ENCODE measurements around the gene PACS2. TPM values are rescaled to one million over a fixed set of nuclear protein-coding genes. Genes with fewer than 3 reads are reported as not detected.

Gene PACS2
- total and polyA plus RNA-seq, 2 of the 4 experiments (the other 2 are of a cell fraction) = 15.6 to 32.2 TPM

DNA sequence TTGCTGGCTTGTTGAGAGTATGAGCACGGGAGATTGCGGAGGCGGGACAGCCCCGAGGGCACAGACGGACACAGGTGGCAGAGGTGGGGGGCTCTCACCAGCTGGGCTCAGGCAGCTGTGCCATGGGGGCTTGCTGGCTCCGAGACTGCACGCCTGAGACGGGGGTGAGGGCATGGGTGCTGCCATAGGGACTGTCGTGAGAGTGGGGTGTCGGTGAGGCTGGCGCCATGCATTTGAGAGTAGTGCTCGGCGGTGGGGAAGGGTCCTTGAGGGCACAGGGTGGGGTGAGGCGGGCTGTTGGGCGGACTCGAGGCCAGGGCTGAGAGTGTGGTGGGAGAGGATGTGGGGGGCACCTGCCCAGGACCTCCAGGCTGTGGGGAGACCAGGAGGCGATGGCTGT lies 43.1 kb downstream of the PACS2 start:
- Histone ChIP-seq H3K36me3 (ENCODE audit: control insufficient read depth, insufficient read depth, low read length) (peaks cover 9% of the 10 kb centered on the region), H2AFZ (replicated peaks; ENCODE audit: low read length, poor library complexity) (no peak overlapping the region), H3K4me3 (ENCODE audit: insufficient read depth, low read depth, low read length) (no peak overlapping the region), H3K18ac (ENCODE audit: low read depth, low read length) (no peak overlapping the region), H3K4me1 (ENCODE audit: control insufficient read depth, insufficient read depth, low read length) (no peaks in the 10 kb centered on the region), H2BK5ac (ENCODE audit: low read depth, low read length, poor library complexity, severe bottlenecking) (no peak overlapping the region), H2BK120ac (ENCODE audit: low read depth, low read length) (no peak overlapping the region), H2BK20ac (ENCODE audit: low read depth, low read length) (no peak overlapping the region), H3K79me1 (ENCODE audit: low read depth in 1 of 2, low read length in 2 of 2) (no peaks in the 10 kb centered on the region), H3K4ac (ENCODE audit: low read depth, low read length) (no peak overlapping the region), H4K91ac (ENCODE audit: insufficient read depth, low read depth, low read length) (no peak overlapping the region), H2AK5ac (ENCODE audit: low read depth, low read length) (no peak overlapping the region), H3K56ac (ENCODE audit: extremely low read depth, insufficient read depth, low read length) (no peak overlapping the region), H2BK15ac (ENCODE audit: low read depth, low read length) (no peak overlapping the region), H3K9me1 (ENCODE audit: insufficient read depth, low read length) (peaks cover 4% of the 10 kb centered on the region; the same call in 1 of the 2 replicates), H3K14ac (replicated peaks; ENCODE audit: low read depth, low read length) (no peak overlapping the region), H3K9ac (ENCODE audit: low read depth, low read length) (no peak overlapping the region), H4K20me1 (ENCODE audit: insufficient read depth, low read length) (no peaks in the 10 kb centered on the region), H2AK9ac (replicated peaks; ENCODE audit: low read depth, low read length, poor library complexity) (no peak overlapping the region), H3K27ac (ENCODE audit: insufficient read depth, low read length) (no peak overlapping the region), H4K8ac (ENCODE audit: low read depth in 2 of 2, low read length in 2 of 2) (no peak overlapping the region), H3K23ac (ENCODE audit: low read depth, low read length) (no peak overlapping the region), H4K5ac (ENCODE audit: low read depth, low read length) (no peak overlapping the region), H3K9me3 (ENCODE audit: control insufficient read depth, insufficient read depth, low read length) (no peaks in the 10 kb centered on the region), H3K4me2 (ENCODE audit: low read depth, low read length) (no peak overlapping the region), H3K27me3 (ENCODE audit: control insufficient read depth, insufficient read depth, low read length) (no peaks in the 10 kb centered on the region)
- DNase-seq (no peak), ATAC-seq (ENCODE audit: low read depth) (no peak)
- TF ChIP-seq MAFK (IDR thresholded peaks at IDR 0.05; ENCODE audit: low read depth, low read length) (no peak), RAD21 (IDR thresholded peaks at IDR 0.05; ENCODE audit: low read length) (no peak)
- 88% methylated on average over 13 of the region's 17 CpGs; no CpG with 5 or more reads in 1 of the 2 experiments for WGBS, 2 experiments (ENCODE audit: extremely low coverage in 2 of 2, insufficient read length in 1 of 2)
- ChIA-PET CTCF (no interaction called here), POLR2A (ENCODE audit: unreplicated experiment) (no interaction called here)
- in situ Hi-C loops (cut with MboI; ENCODE audit: low sequenced_read_pairs) = loop anchor here (10.0 kb wide), 1 partner anchor 263 kb away; no protein-coding TSS in a partner anchor
- BruUV-seq (replicated peaks) = no TSS peak
- dilution Hi-C loops (cut with HindIII; ENCODE audit: low sequenced_read_pairs, unreplicated experiment) = no loop called here
- intact Hi-C loops (cut with micrococcal nuclease) = no loop called here

All from IMR-90 (cell line).